ENCODE measurements around the gene FBXO33. TPM values are rescaled to one million over a fixed set of nuclear protein-coding genes. Genes with fewer than 3 reads are reported as not detected.
"Not testable (repeated sequence)": the region's sequence is repeated elsewhere in the genome, so short reads cannot be mapped to it uniquely, and the experiment has no call there.

FBXO33 gene
- total RNA-seq, 4 donors from 2014 or later: 9.1 to 21.9 (median 12.8) TPM

GRCh38 chr14:39360316-39360715 lies 71.9 kb downstream of the FBXO33 start:
- Histone ChIP-seq H3K4me3 (no peak overlapping the region), H3K4me1 (no peaks in the 10 kb centered on the region), H3K27ac (replicated peaks in 1 of 4) (no peak overlapping the region), H3K36me3 (peaks cover 0 to 16% (median 0%) of the 10 kb centered on the region in 4 donors), H3K27me3 (no peaks in the 10 kb centered on the region), H3K9me3 (peaks cover 0 to 15% (median 12%) of the 10 kb centered on the region in 4 donors)
- TF ChIP-seq EP300 (IDR thresholded peaks at IDR 0.05) (no peak), CTCF (IDR thresholded peaks at IDR 0.05) (no peak), POLR2A (IDR thresholded peaks at IDR 0.05; ENCODE audit: low read depth) (no peak), POLR2AphosphoS5 (IDR thresholded peaks at IDR 0.05) (no peak)
- DNase-seq (ENCODE audit: extremely low spot score): no peak
- intact Hi-C loops (cut with DNase I): no loop called here

GRCh38 chr14:39359069-39359468 lies 73.2 kb downstream of the FBXO33 start:
- H3K27ac ChIP-seq (replicated peaks in 1 of 4); DNase-seq (ENCODE audit: extremely low spot score); H3K4me1 ChIP-seq; intact Hi-C loops (cut with DNase I); H3K27me3 ChIP-seq; H3K4me3 ChIP-seq; H3K9me3 ChIP-seq: not testable (repeated sequence)
- H3K36me3 ChIP-seq: peaks cover 0 to 13% (median 0%) of the 10 kb centered on the region in 4 donors
- WGBS: 87% methylated on average over 9 of the region's 10 CpGs

GRCh38 chr14:39351708-39352107 lies 80.5 kb downstream of the FBXO33 start:
- no peak for DNase-seq (ENCODE audit: extremely low spot score)
- Histone ChIP-seq H3K9me3 (no peaks in the 10 kb centered on the region), H3K27ac (replicated peaks in 1 of 4) (no peak overlapping the region), H3K36me3 (peaks cover 0 to 40% (median 12%) of the 10 kb centered on the region in 4 donors), H3K27me3 (no peaks in the 10 kb centered on the region), H3K4me3 (no peak overlapping the region), H3K4me1 (no peaks in the 10 kb centered on the region)
- WGBS: 98% methylated on average over 9 of the region's 9 CpGs
- intact Hi-C loops (cut with DNase I): no loop called here
- no peak for TF ChIP-seq EP300 (IDR thresholded peaks at IDR 0.05)
- no peak for TF ChIP-seq POLR2A (IDR thresholded peaks at IDR 0.05; ENCODE audit: low read depth)
- no peak for TF ChIP-seq CTCF (IDR thresholded peaks at IDR 0.05)
- TF ChIP-seq POLR2AphosphoS5 (IDR thresholded peaks at IDR 0.05): no peak

- H3K4me3 ChIP-seq: no peak overlapping the region
- TF ChIP-seq POLR2AphosphoS5 (IDR thresholded peaks at IDR 0.05) (no peak), EP300 (IDR thresholded peaks at IDR 0.05) (no peak), CTCF (IDR thresholded peaks at IDR 0.05) (no peak), POLR2A (IDR thresholded peaks at IDR 0.05; ENCODE audit: low read depth) (no peak)
- no peaks in the 10 kb centered on the region for H3K9me3 ChIP-seq
- intact Hi-C loops (cut with DNase I): no loop called here
- H3K4me1 ChIP-seq: no peaks in the 10 kb centered on the region
- 96% methylated on average over 3 of the region's 3 CpGs for WGBS
- H3K27me3 ChIP-seq: no peaks in the 10 kb centered on the region
- no peak overlapping the region for H3K27ac ChIP-seq (replicated peaks in 1 of 4)
- DNase-seq (ENCODE audit: extremely low spot score): no peak
- peaks cover 0 to 46% (median 15%) of the 10 kb centered on the region in 4 donors for H3K36me3 ChIP-seq
These were observed 81.4 kb downstream of the FBXO33 start for GRCh38 chr14:39350866-39351265.

Other genes with a start within 250 kb of the FBXO33 start
- 10 to 100 TPM; 10.9 to 17.0 (median 12.6) TPM for gene MIA2, start 198.5 kb downstream of the FBXO33 start, total RNA-seq